Memory B cell (primary cell): ENCODE results near the gene FBXL22.

Source experiments
- ATAC-seq: fragments of 150-1000 bp; cut with Tn5 transposase; 2 replicates; pipeline ENCODE4 v1.10.0; 2021; ENCODE audit warnings: low read depth, mild to moderate bottlenecking, moderate library complexity
- DNase-seq, 2 donors: peaks; one replicate each; pipeline ENCODE4 v3.0.0; 2022; ENCODE audit warnings: low spot score in 2 of 2
- H3K27ac Mint-ChIP-seq: one replicate; pipeline ENCODE4 v1.8.0; 2022; ENCODE audit warnings: mild to moderate bottlenecking, moderate library complexity, mixed read lengths
- H3K27me3 Mint-ChIP-seq: one replicate; pipeline ENCODE4 v1.8.0; 2022; ENCODE audit warnings: mixed read lengths
- H3K36me3 Mint-ChIP-seq: one replicate; pipeline ENCODE4 v1.8.0; 2022; ENCODE audit warnings: mild to moderate bottlenecking, mixed read lengths
- H3K4me1 Mint-ChIP-seq: one replicate; pipeline ENCODE4 v1.8.0; 2022; ENCODE audit warnings: mixed read lengths
- H3K4me3 Mint-ChIP-seq: one replicate; pipeline ENCODE4 v1.8.0; 2022; ENCODE audit warnings: mild to moderate bottlenecking, moderate library complexity, mixed read lengths
- H3K9me3 Mint-ChIP-seq: one replicate; pipeline ENCODE4 v1.8.0; 2022; ENCODE audit warnings: mixed read lengths

FBXL22 gene

DNA sequence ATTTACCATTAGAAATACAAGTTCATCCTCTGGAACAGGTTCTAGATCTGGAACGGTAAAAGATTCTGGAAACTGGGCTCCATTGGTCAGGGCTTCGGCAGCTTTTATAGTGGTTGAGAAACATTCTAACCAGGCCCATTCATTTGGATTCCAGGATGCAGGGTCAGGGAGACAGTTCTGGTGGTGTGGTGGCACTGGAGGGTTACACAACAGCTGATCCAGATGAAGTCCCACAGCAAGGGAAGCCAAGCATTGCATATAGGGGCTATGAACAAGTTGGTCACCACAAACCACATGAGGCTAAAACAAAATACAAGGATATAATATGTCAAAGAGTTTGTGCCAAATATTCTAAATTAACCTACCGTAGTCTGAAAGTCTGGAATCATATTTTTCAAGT lies 43.0 kb downstream of the FBXL22 start:
- Mint-ChIP-seq H3K27me3 (no peaks in the 10 kb centered on the region), H3K4me3 (no peak overlapping the region), H3K27ac (no peak overlapping the region), H3K4me1 (no peaks in the 10 kb centered on the region), H3K36me3 (peaks cover 28% of the 10 kb centered on the region), H3K9me3 (no peaks in the 10 kb centered on the region)
- ATAC-seq (no peak), DNase-seq (no peak)
